Sigmoid colon (tissue), 7 donors: ENCODE measurements around the gene IL1R2. TPM values are rescaled to one million over a fixed set of nuclear protein-coding genes. Genes with fewer than 3 reads are reported as not detected.
"Not testable (repeated sequence)": the region's sequence is repeated elsewhere in the genome, so short reads cannot be mapped to it uniquely, and the experiment has no call there.

Experiments
- DNase-seq: peaks from one replicate; pipeline ENCODE4 v3.0.0-alpha.2; 2019
- H3K27ac ChIP-seq, 4 donors: fragments of 200-600 bp; sonication (generic); one replicate each; pipeline ENCODE4 v1.5.1; 2016 to 2019; ENCODE audit warnings: mild to moderate bottlenecking in 1 of 4
- H3K27me3 ChIP-seq, 3 donors: fragments of 200-600 bp; sonication (generic); one replicate each; pipeline ENCODE4 v1.5.1; 2019; ENCODE audit warnings: mild to moderate bottlenecking in 1 of 3
- H3K36me3 ChIP-seq, 4 donors: fragments of 200-600 bp; sonication (generic); one replicate each; pipeline ENCODE4 v1.5.1; 2016 to 2019
- H3K4me1 ChIP-seq, 4 donors: fragments of 200-600 bp; sonication (generic); one replicate each; pipeline ENCODE4 v1.5.1; 2017 to 2019
- H3K4me3 ChIP-seq, 4 donors: fragments of 200-600 bp; sonication (generic); one replicate each; pipeline ENCODE4 v1.5.1; 2017 to 2019; ENCODE audit warnings: mild to moderate bottlenecking in 2 of 4, moderate library complexity in 1 of 4
- H3K9me3 ChIP-seq, 4 donors: fragments of 200-600 bp in 3 of 4; sonication (generic) in 3 of 4; one replicate each; pipeline versions ENCODE4 v1.5.1 to v1.6.1; 2013 to 2019
- CTCF ChIP-seq, 4 experiments: fragments of 450-650 bp in 3 of 4; fragments of 200-600 bp in 1 of 4; IDR thresholded peaks; one replicate each; pipeline ENCODE4 v1.5.1; 2016 to 2019; ENCODE audit warnings: antibody characterized with exemption in 4 of 4, mild to moderate bottlenecking in 3 of 4, moderate library complexity in 2 of 4
- EP300 ChIP-seq, 4 donors: sonication (generic); formaldehyde crosslinking; IDR thresholded peaks; one replicate each; pipeline ENCODE4 v1.6.1; 2017; ENCODE audit warnings: antibody characterized with exemption in 4 of 4
- POLR2A ChIP-seq, 2 donors: fragments of 450-650 bp; IDR thresholded peaks; one replicate each; pipeline ENCODE4 v1.6.1; 2016; ENCODE audit warnings: antibody characterized with exemption in 2 of 2, mild to moderate bottlenecking in 2 of 2, moderate library complexity in 2 of 2
- POLR2AphosphoS5 ChIP-seq, 4 donors: sonication (generic); formaldehyde crosslinking; IDR thresholded peaks; one replicate each; pipeline ENCODE4 v1.6.1; 2017; ENCODE audit warnings: antibody characterized with exemption in 4 of 4
- WGBS, 2 donors: extraction: QIAGEN DNeasy Blood & Tissue Kit; methylation state at CpG; one replicate each; pipeline ENCODE4 v1.1.7; 2013; 5-methylcytosine and 5-hydroxymethylcytosine counted together
- intact Hi-C: fragments of 100-400 bp; cut with DNase I; formaldehyde crosslinking; loops from one replicate; pipeline ENCODE4 v1.15.1; 2023
- polyA plus RNA-seq, 3 donors: library from polyadenylated mRNA; stranded (reverse); fragments of 200-250 nt; gene quantifications; one replicate each; pipeline ENCODE4 v1.2.3, GENCODE V29; 2013
- total RNA-seq, 4 donors: library from RNA; depleted of rRNA; stranded (reverse); fragments of >200 nt; gene quantifications; one replicate each; pipeline ENCODE4 v1.1.0, GENCODE V29; 2016
- donor health status: healthy with polysubstance abuse.
- donor health status: Bipolar disorder and iron deficiency.
- donor health status: healthy.

IL1R2 gene
- total and polyA plus RNA-seq, 7 donors: 3.0 to 26.4 (median 15.9) TPM

GRCh38 chr2:102000012-102000411 is 8.3 kb downstream of the IL1R2 start:
- Histone ChIP-seq H3K9me3 (no peaks in the 10 kb centered on the region), H3K36me3 (no peaks in the 10 kb centered on the region), H3K27ac (no peak overlapping the region), H3K27me3 (no peaks in the 10 kb centered on the region), H3K4me3 (no peak overlapping the region), H3K4me1 (no peaks in the 10 kb centered on the region)
- TF ChIP-seq POLR2AphosphoS5 (IDR thresholded peaks at IDR 0.05) (no peak), EP300 (IDR thresholded peaks at IDR 0.05) (no peak), CTCF (IDR thresholded peaks at IDR 0.05) (no peak), POLR2A (IDR thresholded peaks at IDR 0.05) (no peak)
- intact Hi-C loops: no loop called here
- no peak for DNase-seq
- 62 to 79% methylated on average over 6 of the region's 6 CpGs for WGBS, 2 donors

GRCh38 chr2:102000813-102001766 is 9.3 kb downstream of the IL1R2 start:
- H3K4me3 ChIP-seq: no peak overlapping the region
- 85 to 87% methylated on average over 7 of the region's 7 CpGs for WGBS, 2 donors
- H3K36me3 ChIP-seq: no peaks in the 10 kb centered on the region
- intact Hi-C loops: no loop called here
- no peak overlapping the region for H3K27ac ChIP-seq
- TF ChIP-seq POLR2AphosphoS5 (IDR thresholded peaks at IDR 0.05) (no peak), CTCF (IDR thresholded peaks at IDR 0.05) (no peak), POLR2A (IDR thresholded peaks at IDR 0.05) (no peak), EP300 (IDR thresholded peaks at IDR 0.05) (no peak)
- DNase-seq: no peak
- peaks cover 0 to 3% (median 0%) of the 10 kb centered on the region in 4 donors for H3K4me1 ChIP-seq
- no peaks in the 10 kb centered on the region for H3K9me3 ChIP-seq
- no peaks in the 10 kb centered on the region for H3K27me3 ChIP-seq

- DNase-seq: no peak
- no peak for TF ChIP-seq CTCF (IDR thresholded peaks at IDR 0.05)
- no peak for TF ChIP-seq POLR2A (IDR thresholded peaks at IDR 0.05)
- TF ChIP-seq POLR2AphosphoS5 (IDR thresholded peaks at IDR 0.05): no peak
- TF ChIP-seq EP300 (IDR thresholded peaks at IDR 0.05): no peak
- H3K27me3 ChIP-seq: no peaks in the 10 kb centered on the region
- no peaks in the 10 kb centered on the region for H3K9me3 ChIP-seq
- peaks cover 0 to 3% (median 0%) of the 10 kb centered on the region in 4 donors for H3K4me1 ChIP-seq
- intact Hi-C loops: no loop called here
- no peak overlapping the region for H3K4me3 ChIP-seq
- 22 to 65% methylated on average over 4 of the region's 4 CpGs for WGBS, 2 donors
- H3K27ac ChIP-seq: no peak overlapping the region
- no peaks in the 10 kb centered on the region for H3K36me3 ChIP-seq
These were observed 10.0 kb downstream of the IL1R2 start for GRCh38 chr2:102001767-102002142.

GRCh38 chr2:102002228-102002627 is 10.5 kb downstream of the IL1R2 start:
- DNase-seq: no peak
- 69 to 72% methylated on average over 3 of the region's 3 CpGs for WGBS, 2 donors
- peaks cover 0 to 3% (median 0%) of the 10 kb centered on the region in 4 donors for H3K4me1 ChIP-seq
- H3K36me3 ChIP-seq: no peaks in the 10 kb centered on the region
- TF ChIP-seq EP300 (IDR thresholded peaks at IDR 0.05) (no peak), POLR2AphosphoS5 (IDR thresholded peaks at IDR 0.05) (no peak), CTCF (IDR thresholded peaks at IDR 0.05) (no peak), POLR2A (IDR thresholded peaks at IDR 0.05) (no peak)
- no peak overlapping the region for H3K4me3 ChIP-seq
- H3K27me3 ChIP-seq: no peaks in the 10 kb centered on the region
- intact Hi-C loops: no loop called here
- H3K9me3 ChIP-seq: no peaks in the 10 kb centered on the region
- H3K27ac ChIP-seq: no peak overlapping the region

GRCh38 chr2:102002909-102003308 is 11.1 kb downstream of the IL1R2 start:
- H3K4me3 ChIP-seq, intact Hi-C loops, DNase-seq, H3K27ac ChIP-seq, H3K27me3 ChIP-seq, H3K4me1 ChIP-seq, H3K36me3 ChIP-seq, H3K9me3 ChIP-seq: not testable (repeated sequence)
- WGBS, 2 donors: 93 to 96% methylated on average over 3 of the region's 3 CpGs
